HepG2 (cell line): ENCODE data around the gene RBM5. TPM values are rescaled to one million over a fixed set of nuclear protein-coding genes. Genes with fewer than 3 reads are reported as not detected.

ENCODE experiments used
- AGO2 ChIP-seq: fragments of 200-400 bp; formaldehyde crosslinking; optimal IDR thresholded peaks from 2 replicates; pipeline ENCODE3; 2017; ENCODE audit warnings: mild to moderate bottlenecking, low read depth, low read length, moderate library complexity
- CEBPG ChIP-seq: IDR thresholded peaks from 2 replicates; pipeline ENCODE4 v1.6.1; 2016
- ELF3 ChIP-seq: IDR thresholded peaks from 2 replicates; pipeline ENCODE4 v1.6.1; 2016; ENCODE audit warnings: missing genetic modification reagents, missing compliant biosample characterization
- GABPB1 ChIP-seq: IDR thresholded peaks from 2 replicates; pipeline ENCODE4 v1.6.1; 2016; ENCODE audit warnings: mild to moderate bottlenecking, missing genetic modification reagents, moderate library complexity, missing compliant biosample characterization
- HNRNPLL ChIP-seq: fragments of 200-400 bp; formaldehyde crosslinking; IDR thresholded peaks from 2 replicates; pipeline ENCODE4 v1.6.1; 2017; ENCODE audit warnings: mild to moderate bottlenecking, low read depth, low read length; ENCODE audit not compliant: poor library complexity, severe bottlenecking
- ISL2 ChIP-seq: sonication (generic); formaldehyde crosslinking; IDR thresholded peaks from 2 replicates; pipeline ENCODE4 v1.5.0; 2020; ENCODE audit warnings: missing genetic modification reagents
- KDM6A ChIP-seq: IDR thresholded peaks from 2 replicates; pipeline ENCODE4 v1.6.1; 2016; ENCODE audit warnings: low read depth
- MAF1 ChIP-seq: sonication (generic); formaldehyde crosslinking; IDR thresholded peaks from 2 replicates; pipeline ENCODE4 v1.5.0; 2020; ENCODE audit warnings: missing genetic modification reagents, borderline replicate concordance
- NFYC ChIP-seq: IDR thresholded peaks from 2 replicates; pipeline ENCODE4 v1.6.1; 2016; ENCODE audit warnings: missing genetic modification reagents, missing compliant biosample characterization
- PPARG ChIP-seq: conservative IDR thresholded peaks from 2 replicates; pipeline ENCODE4 v1.6.1; 2016; ENCODE audit warnings: missing biosample characterization, missing genetic modification reagents
- ZNF3 ChIP-seq: IDR thresholded peaks from 2 replicates; pipeline ENCODE4 v1.7.0; 2017; ENCODE audit warnings: inconsistent platforms
- ZNF570 ChIP-seq: sonication (generic); formaldehyde crosslinking; IDR thresholded peaks from 2 replicates; pipeline ENCODE4 v1.4.0; 2020; ENCODE audit warnings: mild to moderate bottlenecking, missing genetic modification reagents, borderline replicate concordance
- ZNF781 ChIP-seq: sonication (generic); formaldehyde crosslinking; IDR thresholded peaks from 2 replicates; pipeline ENCODE4 v1.5.1; 2020; ENCODE audit warnings: borderline replicate concordance, mild to moderate bottlenecking, missing genetic modification reagents; ENCODE audit errors: not compliant biosample characterization
- polyA plus RNA-seq, 8 experiments: library from polyadenylated mRNA; depleted of rRNA in 3 of 8; stranded (reverse) in 7 of 8; unstranded in 1 of 8; fragments of >200 nt; fragmentation: Illumina TruSeq in 4 of 8; extraction: Trizol in 4 of 8; gene quantifications; 2 replicates each; pipeline versions ENCODE4 v1.2.1 to v1.2.3, GENCODE V29; 2011 to 2016; ENCODE audit warnings: low read depth in 4 of 8, missing spikeins in 1 of 8, mixed read lengths in 1 of 8; ENCODE audit not compliant: insufficient read depth in 1 of 8
- total RNA-seq, 5 experiments: library from RNA; depleted of rRNA; stranded (reverse); fragments of >200 nt; fragmentation: Illumina TruSeq; extraction: Trizol; gene quantifications; 2 replicates each; pipeline ENCODE4 v1.2.3, GENCODE V29; 2016; ENCODE audit warnings: low read depth in 1 of 5
- TF ChIP-seq, protein P1 (sequence below): IDR thresholded peaks from 2 replicates; pipeline ENCODE4 v1.6.1; 2016; ENCODE audit warnings: missing compliant biosample characterization, missing genetic modification reagents, borderline replicate concordance
- TF ChIP-seq, protein P2 (sequence below): sonication (generic); formaldehyde crosslinking; IDR thresholded peaks from 2 replicates; pipeline ENCODE4 v1.5.1; 2020; ENCODE audit warnings: missing genetic modification reagents, mild to moderate bottlenecking, borderline replicate concordance
- TF ChIP-seq, protein P3 (sequence below): sonication (generic); IDR thresholded peaks from 2 replicates; pipeline ENCODE4 v1.6.1; 2016; ENCODE audit warnings: low read depth, borderline replicate concordance
- TF ChIP-seq, protein P4 (sequence below): sonication (generic); formaldehyde crosslinking; IDR thresholded peaks from 2 replicates; pipeline ENCODE4 v1.4.0; 2020; ENCODE audit warnings: mild to moderate bottlenecking, missing genetic modification reagents
- TF ChIP-seq, protein P5 (sequence below): sonication (generic); formaldehyde crosslinking; IDR thresholded peaks from 2 replicates; pipeline ENCODE4 v1.4.0; 2020; ENCODE audit warnings: mild to moderate bottlenecking, missing genetic modification reagents
- TF ChIP-seq, protein P6 (sequence below): sonication (generic); formaldehyde crosslinking; IDR thresholded peaks from 2 replicates; pipeline ENCODE4 v1.8.0; 2022; ENCODE audit warnings: missing genetic modification reagents, low read depth, mild to moderate bottlenecking, borderline replicate concordance

The RBM5 gene
- total and polyA plus RNA-seq, 2 of the 13 experiments (the other 11 are each of a cell fraction or from before 2014, with no cell fraction given): 106 to 204 TPM

DNA sequence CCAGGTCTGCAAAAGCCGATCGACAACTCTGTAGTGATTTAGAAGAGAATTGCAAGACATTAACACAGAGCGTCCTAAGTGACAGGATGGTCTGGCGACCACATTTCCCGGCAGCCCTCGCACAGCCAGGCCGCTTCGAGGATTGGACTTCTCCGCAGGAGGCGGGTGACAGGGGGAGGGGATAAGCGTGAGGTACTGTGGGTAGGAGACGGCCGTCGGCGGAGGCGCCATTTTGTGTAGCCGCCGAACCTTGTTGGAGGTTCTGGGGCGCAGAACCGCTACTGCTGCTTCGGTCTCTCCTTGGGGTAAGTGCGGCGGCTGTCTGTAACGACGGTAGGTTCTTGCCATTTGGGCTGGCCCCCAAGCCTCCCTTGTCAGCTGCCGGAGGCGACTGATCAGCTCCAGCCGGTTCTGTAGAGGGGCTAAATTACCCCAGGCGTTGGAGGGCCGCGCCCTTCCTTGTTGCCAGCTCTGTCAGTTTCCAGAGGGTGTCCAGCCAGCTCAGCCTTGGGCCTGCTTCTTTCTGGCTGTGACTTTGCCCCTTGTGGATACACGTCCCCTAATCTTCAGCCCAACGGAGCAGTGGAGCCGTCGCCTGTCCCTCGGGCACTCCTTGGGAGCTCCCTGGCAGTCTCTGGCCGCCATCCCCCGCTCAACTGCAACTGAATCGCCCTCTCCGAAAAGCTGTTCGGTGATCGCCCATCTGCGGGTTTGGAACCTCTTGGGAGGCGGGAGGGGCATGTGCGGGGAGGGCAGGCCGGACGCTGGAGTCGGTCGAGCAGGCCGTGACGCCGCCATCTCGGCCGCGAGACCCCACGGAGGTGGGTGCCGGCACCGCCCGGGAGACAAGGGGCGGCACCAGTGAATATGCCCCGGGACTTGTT is at the start of gene RBM5 (continued):
- TF ChIP-seq, protein P1, sequence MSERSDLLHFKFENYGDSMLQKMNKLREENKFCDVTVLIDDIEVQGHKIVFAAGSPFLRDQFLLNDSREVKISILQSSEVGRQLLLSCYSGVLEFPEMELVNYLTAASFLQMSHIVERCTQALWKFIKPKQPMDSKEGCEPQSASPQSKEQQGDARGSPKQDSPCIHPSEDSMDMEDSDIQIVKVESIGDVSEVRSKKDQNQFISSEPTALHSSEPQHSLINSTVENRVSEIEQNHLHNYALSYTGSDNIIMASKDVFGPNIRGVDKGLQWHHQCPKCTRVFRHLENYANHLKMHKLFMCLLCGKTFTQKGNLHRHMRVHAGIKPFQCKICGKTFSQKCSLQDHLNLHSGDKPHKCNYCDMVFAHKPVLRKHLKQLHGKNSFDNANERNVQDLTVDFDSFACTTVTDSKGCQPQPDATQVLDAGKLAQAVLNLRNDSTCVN: no peak
- TF ChIP-seq KDM6A (CRISPR knock-in tag) (no peak), ZNF3 (no peak), MAF1 (CRISPR knock-in tag) (no peak), NFYC (CRISPR knock-in tag) (peak; percentile 87), ELF3 (CRISPR knock-in tag) (no peak; the same call in 1 of the 2 replicates), ZNF781 (CRISPR knock-in tag) (no peak), ZNF570 (CRISPR knock-in tag) (no peak), CEBPG (no peak), GABPB1 (peak; percentile 69), HNRNPLL (peak; percentile 75), AGO2 (peak; percentile 89), ISL2 (CRISPR knock-in tag) (no peak; the same call in 1 of the 2 replicates), PPARG (CRISPR knock-in tag) (no peak)
- TF ChIP-seq, protein P2, sequence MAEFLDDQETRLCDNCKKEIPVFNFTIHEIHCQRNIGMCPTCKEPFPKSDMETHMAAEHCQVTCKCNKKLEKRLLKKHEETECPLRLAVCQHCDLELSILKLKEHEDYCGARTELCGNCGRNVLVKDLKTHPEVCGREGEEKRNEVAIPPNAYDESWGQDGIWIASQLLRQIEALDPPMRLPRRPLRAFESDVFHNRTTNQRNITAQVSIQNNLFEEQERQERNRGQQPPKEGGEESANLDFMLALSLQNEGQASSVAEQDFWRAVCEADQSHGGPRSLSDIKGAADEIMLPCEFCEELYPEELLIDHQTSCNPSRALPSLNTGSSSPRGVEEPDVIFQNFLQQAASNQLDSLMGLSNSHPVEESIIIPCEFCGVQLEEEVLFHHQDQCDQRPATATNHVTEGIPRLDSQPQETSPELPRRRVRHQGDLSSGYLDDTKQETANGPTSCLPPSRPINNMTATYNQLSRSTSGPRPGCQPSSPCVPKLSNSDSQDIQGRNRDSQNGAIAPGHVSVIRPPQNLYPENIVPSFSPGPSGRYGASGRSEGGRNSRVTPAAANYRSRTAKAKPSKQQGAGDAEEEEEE: no peak
- TF ChIP-seq, protein P3, sequence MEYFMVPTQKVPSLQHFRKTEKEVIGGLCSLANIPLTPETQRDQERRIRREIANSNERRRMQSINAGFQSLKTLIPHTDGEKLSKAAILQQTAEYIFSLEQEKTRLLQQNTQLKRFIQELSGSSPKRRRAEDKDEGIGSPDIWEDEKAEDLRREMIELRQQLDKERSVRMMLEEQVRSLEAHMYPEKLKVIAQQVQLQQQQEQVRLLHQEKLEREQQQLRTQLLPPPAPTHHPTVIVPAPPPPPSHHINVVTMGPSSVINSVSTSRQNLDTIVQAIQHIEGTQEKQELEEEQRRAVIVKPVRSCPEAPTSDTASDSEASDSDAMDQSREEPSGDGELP: peak; percentile 9; the same call in 1 of the 2 replicates
- TF ChIP-seq, protein P4, sequence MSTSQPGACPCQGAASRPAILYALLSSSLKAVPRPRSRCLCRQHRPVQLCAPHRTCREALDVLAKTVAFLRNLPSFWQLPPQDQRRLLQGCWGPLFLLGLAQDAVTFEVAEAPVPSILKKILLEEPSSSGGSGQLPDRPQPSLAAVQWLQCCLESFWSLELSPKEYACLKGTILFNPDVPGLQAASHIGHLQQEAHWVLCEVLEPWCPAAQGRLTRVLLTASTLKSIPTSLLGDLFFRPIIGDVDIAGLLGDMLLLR (CRISPR knock-in tag): peak; percentile 59; the same call in 1 of the 2 replicates
- TF ChIP-seq, protein P5, sequence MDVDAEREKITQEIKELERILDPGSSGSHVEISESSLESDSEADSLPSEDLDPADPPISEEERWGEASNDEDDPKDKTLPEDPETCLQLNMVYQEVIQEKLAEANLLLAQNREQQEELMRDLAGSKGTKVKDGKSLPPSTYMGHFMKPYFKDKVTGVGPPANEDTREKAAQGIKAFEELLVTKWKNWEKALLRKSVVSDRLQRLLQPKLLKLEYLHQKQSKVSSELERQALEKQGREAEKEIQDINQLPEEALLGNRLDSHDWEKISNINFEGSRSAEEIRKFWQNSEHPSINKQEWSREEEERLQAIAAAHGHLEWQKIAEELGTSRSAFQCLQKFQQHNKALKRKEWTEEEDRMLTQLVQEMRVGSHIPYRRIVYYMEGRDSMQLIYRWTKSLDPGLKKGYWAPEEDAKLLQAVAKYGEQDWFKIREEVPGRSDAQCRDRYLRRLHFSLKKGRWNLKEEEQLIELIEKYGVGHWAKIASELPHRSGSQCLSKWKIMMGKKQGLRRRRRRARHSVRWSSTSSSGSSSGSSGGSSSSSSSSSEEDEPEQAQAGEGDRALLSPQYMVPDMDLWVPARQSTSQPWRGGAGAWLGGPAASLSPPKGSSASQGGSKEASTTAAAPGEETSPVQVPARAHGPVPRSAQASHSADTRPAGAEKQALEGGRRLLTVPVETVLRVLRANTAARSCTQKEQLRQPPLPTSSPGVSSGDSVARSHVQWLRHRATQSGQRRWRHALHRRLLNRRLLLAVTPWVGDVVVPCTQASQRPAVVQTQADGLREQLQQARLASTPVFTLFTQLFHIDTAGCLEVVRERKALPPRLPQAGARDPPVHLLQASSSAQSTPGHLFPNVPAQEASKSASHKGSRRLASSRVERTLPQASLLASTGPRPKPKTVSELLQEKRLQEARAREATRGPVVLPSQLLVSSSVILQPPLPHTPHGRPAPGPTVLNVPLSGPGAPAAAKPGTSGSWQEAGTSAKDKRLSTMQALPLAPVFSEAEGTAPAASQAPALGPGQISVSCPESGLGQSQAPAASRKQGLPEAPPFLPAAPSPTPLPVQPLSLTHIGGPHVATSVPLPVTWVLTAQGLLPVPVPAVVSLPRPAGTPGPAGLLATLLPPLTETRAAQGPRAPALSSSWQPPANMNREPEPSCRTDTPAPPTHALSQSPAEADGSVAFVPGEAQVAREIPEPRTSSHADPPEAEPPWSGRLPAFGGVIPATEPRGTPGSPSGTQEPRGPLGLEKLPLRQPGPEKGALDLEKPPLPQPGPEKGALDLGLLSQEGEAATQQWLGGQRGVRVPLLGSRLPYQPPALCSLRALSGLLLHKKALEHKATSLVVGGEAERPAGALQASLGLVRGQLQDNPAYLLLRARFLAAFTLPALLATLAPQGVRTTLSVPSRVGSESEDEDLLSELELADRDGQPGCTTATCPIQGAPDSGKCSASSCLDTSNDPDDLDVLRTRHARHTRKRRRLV (CRISPR knock-in tag): 0 out of 2 replicates have a peak, but pooled peaks have one; percentile 34
- TF ChIP-seq, protein P6, sequence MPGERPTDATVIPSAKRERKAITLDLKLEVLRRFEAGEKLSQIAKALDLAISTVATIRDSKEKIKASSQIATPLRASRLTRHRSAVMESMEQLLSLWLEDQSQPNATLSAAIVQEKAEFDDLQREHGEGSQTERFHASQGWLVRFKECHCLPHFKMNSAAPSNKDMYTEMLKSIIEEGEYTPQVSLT: no peak
